Fibroblast of lung (primary cell): ENCODE data around the gene OVOL3. TPM values are rescaled to one million over a fixed set of nuclear protein-coding genes. Genes with fewer than 3 reads are reported as not detected.
A peak's percentile ranks its signal among the peaks of the same experiment; 100 is the strongest.

Experiments used
- DNase-seq, 2 donors: peaks; one replicate each; pipeline versions ENCODE4 v3.0.0 to v3.0.0-alpha.2; 2010; ENCODE audit warnings: low read depth in 2 of 2
- H2AFZ ChIP-seq: 2 replicates; pipeline ENCODE4 v1.5.1; 2012; ENCODE audit warnings: low read length, control low read depth, inconsistent platforms
- H3K27ac ChIP-seq: 2 replicates; pipeline ENCODE4 v1.5.1; 2011; ENCODE audit warnings: low read length, control low read depth; ENCODE audit not compliant: insufficient read depth
- H3K27me3 ChIP-seq: 2 replicates; pipeline ENCODE4 v1.5.1; 2011; ENCODE audit warnings: mild to moderate bottlenecking, low read length; ENCODE audit not compliant: control insufficient read depth, insufficient read depth
- H3K36me3 ChIP-seq: 2 replicates; pipeline ENCODE4 v1.5.1; 2011; ENCODE audit warnings: low read length; ENCODE audit not compliant: control insufficient read depth, insufficient read depth
- H3K4me1 ChIP-seq: 2 replicates; pipeline ENCODE4 v1.5.1; 2011; ENCODE audit warnings: low read length; ENCODE audit not compliant: control insufficient read depth, insufficient read depth; ENCODE audit errors: extremely low read depth
- H3K4me2 ChIP-seq: 2 replicates; pipeline ENCODE4 v1.5.1; 2011; ENCODE audit warnings: low read length, control low read depth; ENCODE audit not compliant: insufficient read depth; ENCODE audit errors: extremely low read depth
- H3K4me3 ChIP-seq, 4 experiments: fragments of 200-600 bp in 1 of 4; sonication (generic) in 1 of 4; replicated peaks in 1 of 4; 2 replicates each; pipeline ENCODE4 v1.5.1; 2011 to 2016; ENCODE audit warnings: low read length in 4 of 4, low read depth in 3 of 4, mild to moderate bottlenecking in 3 of 4, control low read depth in 2 of 4, inconsistent platforms in 1 of 4, mixed read lengths in 1 of 4; ENCODE audit not compliant: insufficient read depth in 1 of 4; ENCODE audit errors: control extremely low read depth in 1 of 4
- H3K79me2 ChIP-seq: 2 replicates; pipeline ENCODE4 v1.5.1; 2012; ENCODE audit warnings: mild to moderate bottlenecking, low read length, inconsistent platforms; ENCODE audit not compliant: control insufficient read depth, insufficient read depth
- H3K9ac ChIP-seq: 2 replicates; pipeline ENCODE4 v1.5.1; 2011; ENCODE audit warnings: mild to moderate bottlenecking, low read length, control low read depth; ENCODE audit not compliant: insufficient read depth
- H3K9me3 ChIP-seq: 2 replicates; pipeline ENCODE4 v1.5.1; 2012; ENCODE audit warnings: low read depth, low read length; ENCODE audit not compliant: control insufficient read depth, insufficient read depth
- H4K20me1 ChIP-seq: 2 replicates; pipeline ENCODE4 v1.5.1; 2011; ENCODE audit warnings: low read length; ENCODE audit not compliant: control insufficient read depth, insufficient read depth; ENCODE audit errors: extremely low read depth
- EZH2 ChIP-seq: IDR thresholded peaks from 2 replicates; pipeline ENCODE4 v1.5.1; 2012; ENCODE audit warnings: low read length, control low read depth, mild to moderate bottlenecking; ENCODE audit errors: missing control alignments
- polyA plus RNA-seq, 2 donors: library from polyadenylated mRNA; depleted of rRNA in 1 of 2; stranded (reverse) in 1 of 2; unstranded in 1 of 2; fragments of >200 nt; gene quantifications; 2 replicates each; pipeline ENCODE4 v1.2.1, GENCODE V29; 2011 to 2012; ENCODE audit warnings: missing spikeins in 1 of 2
- total RNA-seq: library from RNA; depleted of rRNA; stranded (reverse); fragments of >200 nt; gene quantifications from 2 replicates; pipeline ENCODE4 v1.2.1, GENCODE V29; 2014
- TF ChIP-seq, protein P1 (sequence below), 2 donors: IDR thresholded peaks in 1 of 2; conservative IDR thresholded peaks in 1 of 2; 1 replicate in 1 of 2; 2 replicates in 1 of 2; pipeline ENCODE4 v1.5.1; 2011 to 2012; ENCODE audit warnings: low read length in 2 of 2, control low read depth in 1 of 2, inconsistent platforms in 1 of 2, low read depth in 1 of 2, mild to moderate bottlenecking in 1 of 2

Gene OVOL3
- total and polyA plus RNA-seq, 2 donors (not counting 1 experiment from before 2014, with no cell fraction given) = not detected

GRCh38 chr19:36141039-36141927, 30.3 kb downstream of the OVOL3 start:
- H3K36me3 ChIP-seq = peaks cover 27% of the 10 kb centered on the region
- peak; percentile 71 to 80 for DNase-seq
- peak overlapping the region; percentile 89 to 100 (median 97) for H3K4me3 ChIP-seq
- peak overlapping the region; percentile 69 for H3K4me2 ChIP-seq
- no peak for TF ChIP-seq EZH2
- TF ChIP-seq, protein P1, sequence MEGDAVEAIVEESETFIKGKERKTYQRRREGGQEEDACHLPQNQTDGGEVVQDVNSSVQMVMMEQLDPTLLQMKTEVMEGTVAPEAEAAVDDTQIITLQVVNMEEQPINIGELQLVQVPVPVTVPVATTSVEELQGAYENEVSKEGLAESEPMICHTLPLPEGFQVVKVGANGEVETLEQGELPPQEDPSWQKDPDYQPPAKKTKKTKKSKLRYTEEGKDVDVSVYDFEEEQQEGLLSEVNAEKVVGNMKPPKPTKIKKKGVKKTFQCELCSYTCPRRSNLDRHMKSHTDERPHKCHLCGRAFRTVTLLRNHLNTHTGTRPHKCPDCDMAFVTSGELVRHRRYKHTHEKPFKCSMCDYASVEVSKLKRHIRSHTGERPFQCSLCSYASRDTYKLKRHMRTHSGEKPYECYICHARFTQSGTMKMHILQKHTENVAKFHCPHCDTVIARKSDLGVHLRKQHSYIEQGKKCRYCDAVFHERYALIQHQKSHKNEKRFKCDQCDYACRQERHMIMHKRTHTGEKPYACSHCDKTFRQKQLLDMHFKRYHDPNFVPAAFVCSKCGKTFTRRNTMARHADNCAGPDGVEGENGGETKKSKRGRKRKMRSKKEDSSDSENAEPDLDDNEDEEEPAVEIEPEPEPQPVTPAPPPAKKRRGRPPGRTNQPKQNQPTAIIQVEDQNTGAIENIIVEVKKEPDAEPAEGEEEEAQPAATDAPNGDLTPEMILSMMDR (conservative IDR thresholded peaks at IDR 0.05 in 1 of 2, IDR thresholded peaks at IDR 0.05 in 1 of 2; ENCODE audit: low read depth in 1 of 2, low read length in 2 of 2) = no peak
- H3K9ac ChIP-seq = no peak overlapping the region
- no peaks in the 10 kb centered on the region for H4K20me1 ChIP-seq
- H3K79me2 ChIP-seq = peaks cover 29% of the 10 kb centered on the region
- H3K27me3 ChIP-seq = no peaks in the 10 kb centered on the region
- no peak overlapping the region for H2AFZ ChIP-seq
- H3K4me1 ChIP-seq = peaks cover 9% of the 10 kb centered on the region
- no peak overlapping the region for H3K27ac ChIP-seq
- H3K9me3 ChIP-seq = no peaks in the 10 kb centered on the region

DNA sequence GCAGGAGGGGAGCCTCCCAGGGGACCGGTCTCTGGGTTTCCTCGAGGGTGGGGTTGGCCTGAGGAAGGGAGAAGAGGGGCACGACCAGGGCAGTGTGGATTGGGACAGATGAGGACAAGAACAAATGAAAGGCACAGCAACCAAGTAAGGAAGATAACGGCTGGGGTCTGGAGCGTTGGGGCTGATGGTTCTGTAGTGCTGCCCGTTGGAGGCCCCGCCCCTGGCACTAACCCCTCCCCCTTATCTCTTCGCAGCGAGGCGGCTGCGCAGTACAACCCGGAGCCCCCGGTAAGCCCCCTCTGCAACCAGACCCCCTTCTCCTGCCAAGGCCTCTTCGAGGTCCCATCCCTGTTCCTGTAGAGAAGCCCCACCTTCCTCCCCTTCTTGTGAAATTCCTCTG, 31.1 kb downstream of the OVOL3 start:
- no peak overlapping the region for H3K27ac ChIP-seq
- no peaks in the 10 kb centered on the region for H4K20me1 ChIP-seq
- H3K4me2 ChIP-seq = peak overlapping the region; percentile 69
- TF ChIP-seq, protein P1 (conservative IDR thresholded peaks at IDR 0.05 in 1 of 2, IDR thresholded peaks at IDR 0.05 in 1 of 2; ENCODE audit: low read depth in 1 of 2, low read length in 2 of 2) = no peak
- no peak for TF ChIP-seq EZH2
- H3K4me1 ChIP-seq = peaks cover 5% of the 10 kb centered on the region
- H3K27me3 ChIP-seq = no peaks in the 10 kb centered on the region
- no peak overlapping the region for H3K9ac ChIP-seq
- no peak for DNase-seq
- peak overlapping the region in 1 of 4 experiments; percentile 56 for H3K4me3 ChIP-seq
- H3K79me2 ChIP-seq = peaks cover 29% of the 10 kb centered on the region
- no peaks in the 10 kb centered on the region for H3K9me3 ChIP-seq
- no peak overlapping the region for H2AFZ ChIP-seq
- H3K36me3 ChIP-seq = peaks cover 31% of the 10 kb centered on the region

DNA sequence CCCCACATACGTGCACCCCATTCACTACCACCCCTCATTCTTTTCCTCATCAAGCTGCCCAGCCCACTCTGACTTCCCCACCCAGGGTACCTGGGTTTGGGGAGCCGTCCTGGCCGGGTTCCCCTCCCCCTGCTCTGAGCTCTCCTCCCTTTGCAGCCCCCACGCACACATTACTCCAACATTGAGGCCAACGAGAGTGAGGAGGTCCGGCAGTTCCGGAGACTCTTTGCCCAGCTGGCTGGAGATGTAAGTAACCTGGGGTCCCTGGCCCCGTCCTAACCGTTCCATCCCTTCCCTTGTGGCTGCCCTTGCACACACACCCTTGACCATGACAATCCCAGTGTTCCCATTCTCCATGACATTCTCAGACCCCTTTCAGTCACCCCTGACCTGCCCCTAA, 31.6 kb downstream of the OVOL3 start:
- no peak overlapping the region for H3K4me2 ChIP-seq
- H3K36me3 ChIP-seq = peaks cover 31% of the 10 kb centered on the region
- no peak overlapping the region for H3K4me3 ChIP-seq
- no peak overlapping the region for H2AFZ ChIP-seq
- TF ChIP-seq EZH2 = no peak
- TF ChIP-seq, protein P1 (conservative IDR thresholded peaks at IDR 0.05 in 1 of 2, IDR thresholded peaks at IDR 0.05 in 1 of 2; ENCODE audit: low read depth in 1 of 2, low read length in 2 of 2) = no peak
- H3K27me3 ChIP-seq = no peaks in the 10 kb centered on the region
- H3K79me2 ChIP-seq = peaks cover 29% of the 10 kb centered on the region
- no peak overlapping the region for H3K9ac ChIP-seq
- H3K9me3 ChIP-seq = no peaks in the 10 kb centered on the region
- DNase-seq = no peak
- peaks cover 4% of the 10 kb centered on the region for H3K4me1 ChIP-seq
- H3K27ac ChIP-seq = no peak overlapping the region
- no peaks in the 10 kb centered on the region for H4K20me1 ChIP-seq
